Activated T-cell treated with anti-CD3 and anti-CD28 coated beads, Interleukin-2, amount 50 U/mL, for 72 hours (primary cell): ENCODE measurements around the gene JAML. TPM values are rescaled to one million over a fixed set of nuclear protein-coding genes. Genes with fewer than 3 reads are reported as not detected.
A peak's percentile ranks its signal among the peaks of the same experiment; 100 is the strongest.
"Not testable (repeated sequence)": the region's sequence is repeated elsewhere in the genome, so short reads cannot be mapped to it uniquely, and the experiment has no call there.

Experiments
- ATAC-seq, 2 donors: fragments of 150-1000 bp; cut with Tn5 transposase; replicated peaks in 1 of 2; 2 replicates each; pipeline ENCODE4 v1.10.0; 2021; ENCODE audit warnings: moderate library complexity in 2 of 2, mild to moderate bottlenecking in 1 of 2
- DNase-seq, 2 donors: peaks; one replicate each; pipeline ENCODE4 v3.0.0; 2021 to 2022; ENCODE audit warnings: mixed read lengths in 1 of 2
- H3K27ac Mint-ChIP-seq: one replicate; pipeline ENCODE4 v1.8.0; 2022; ENCODE audit warnings: mild to moderate bottlenecking, moderate library complexity, mixed read lengths
- H3K27me3 Mint-ChIP-seq: one replicate; pipeline ENCODE4 v1.8.0; 2022; ENCODE audit warnings: low read depth, mixed read lengths
- H3K36me3 Mint-ChIP-seq, 2 donors: one replicate each; pipeline ENCODE4 v1.8.0; 2022; ENCODE audit warnings: mixed read lengths in 2 of 2, mild to moderate bottlenecking in 1 of 2; ENCODE audit not compliant: insufficient read depth in 2 of 2
- H3K4me1 Mint-ChIP-seq: one replicate; pipeline ENCODE4 v1.8.0; 2022; ENCODE audit warnings: low read depth, mixed read lengths
- H3K4me3 Mint-ChIP-seq, 2 donors: one replicate each; pipeline ENCODE4 v1.8.0; 2022; ENCODE audit warnings: mild to moderate bottlenecking in 2 of 2, mixed read lengths in 2 of 2, moderate library complexity in 2 of 2
- H3K9me3 Mint-ChIP-seq, 2 donors: one replicate each; pipeline ENCODE4 v1.8.0; 2022; ENCODE audit warnings: mixed read lengths in 2 of 2
- total RNA-seq, 2 donors: library from RNA; stranded (reverse); gene quantifications; one replicate each; pipeline ENCODE4 v1.2.3, GENCODE V29; 2022

Gene JAML
- total RNA-seq, 2 donors from 2014 or later = 272 to 369 TPM

GRCh38 chr11:118193910-118194566 lies 30.8 kb downstream of the JAML start:
- no peak for DNase-seq
- no peak overlapping the region for H3K4me3 Mint-ChIP-seq
- peaks cover 28% of the 10 kb centered on the region for H3K4me1 Mint-ChIP-seq
- no peak for ATAC-seq
- H3K36me3 Mint-ChIP-seq = peaks cover 22 to 54% of the 10 kb centered on the region in 2 donors
- peaks cover 2 to 4% of the 10 kb centered on the region in 2 donors for H3K9me3 Mint-ChIP-seq
- H3K27ac Mint-ChIP-seq = peak overlapping the region; percentile 69
- peaks cover 15% of the 10 kb centered on the region for H3K27me3 Mint-ChIP-seq

GRCh38 chr11:118192817-118193216 lies 32.0 kb downstream of the JAML start:
- not testable (repeated sequence) for DNase-seq, H3K4me3 Mint-ChIP-seq, H3K9me3 Mint-ChIP-seq, ATAC-seq
- peaks cover 16% of the 10 kb centered on the region for H3K4me1 Mint-ChIP-seq
- peaks cover 16% of the 10 kb centered on the region for H3K27me3 Mint-ChIP-seq
- H3K36me3 Mint-ChIP-seq = peaks cover 22 to 48% of the 10 kb centered on the region in 2 donors
- H3K27ac Mint-ChIP-seq = peak overlapping the region; percentile 39

DNA sequence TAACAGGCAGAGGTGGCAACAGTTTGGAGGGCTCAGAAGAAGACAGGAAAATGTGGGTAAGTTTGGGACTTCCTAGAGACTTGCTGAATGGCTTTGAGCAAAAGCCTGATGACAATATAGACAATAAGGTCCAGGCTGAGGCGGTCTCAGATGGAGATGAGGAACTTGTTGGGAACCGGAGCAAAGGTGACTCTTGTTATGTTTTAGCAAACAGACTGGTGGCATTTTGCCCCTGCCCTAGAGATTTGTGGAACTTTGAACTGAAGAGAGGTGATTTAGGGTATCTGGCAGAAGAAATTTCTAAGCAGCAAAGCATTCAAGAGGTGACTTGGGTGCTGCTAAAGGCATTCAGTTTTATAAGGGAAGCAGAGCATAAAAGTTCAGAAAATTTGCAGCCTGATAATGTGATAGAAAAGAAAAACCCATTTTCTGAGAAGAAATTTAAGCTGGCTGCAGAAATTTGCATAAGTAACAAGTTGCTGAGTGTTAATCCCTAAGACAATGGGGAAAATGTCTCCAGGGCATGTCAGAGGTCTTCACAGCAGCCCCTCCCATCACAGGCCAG lies 33.8 kb downstream of the JAML start:
- H3K4me1 Mint-ChIP-seq = peaks cover 21% of the 10 kb centered on the region
- not testable (repeated sequence) for H3K9me3 Mint-ChIP-seq, ATAC-seq, H3K27ac Mint-ChIP-seq, DNase-seq, H3K4me3 Mint-ChIP-seq
- peaks cover 22 to 36% of the 10 kb centered on the region in 2 donors for H3K36me3 Mint-ChIP-seq
- peaks cover 28% of the 10 kb centered on the region for H3K27me3 Mint-ChIP-seq

GRCh38 chr11:118186346-118187107 lies 38.3 kb downstream of the JAML start:
- peaks cover 40% of the 10 kb centered on the region for H3K27me3 Mint-ChIP-seq
- peaks cover 3 to 4% of the 10 kb centered on the region in 2 donors for H3K36me3 Mint-ChIP-seq

GRCh38 chr11:118184784-118185579 lies 39.8 kb downstream of the JAML start:
- no peak for ATAC-seq
- Mint-ChIP-seq H3K9me3 (no peaks in the 10 kb centered on the region), H3K4me1 (peaks cover 13% of the 10 kb centered on the region), H3K4me3 (no peak overlapping the region), H3K36me3 (no peaks in the 10 kb centered on the region), H3K27ac (no peak overlapping the region), H3K27me3 (peaks cover 36% of the 10 kb centered on the region)
- no peak for DNase-seq

More at GRCh38 chr11:118186346-118187107, 38.3 kb downstream of the JAML start:
- H3K27ac Mint-ChIP-seq = no peak overlapping the region
- DNase-seq (no peak), ATAC-seq (peak in 1 of 2 donors; percentile 22)
- no peak overlapping the region for H3K4me3 Mint-ChIP-seq
- H3K9me3 Mint-ChIP-seq = peaks cover 0 to 2% of the 10 kb centered on the region in 2 donors
- H3K4me1 Mint-ChIP-seq = peaks cover 7% of the 10 kb centered on the region

- not testable (repeated sequence) for H3K36me3 Mint-ChIP-seq, H3K27ac Mint-ChIP-seq, DNase-seq, ATAC-seq, H3K4me3 Mint-ChIP-seq, H3K9me3 Mint-ChIP-seq
- Mint-ChIP-seq H3K27me3 (peaks cover 29% of the 10 kb centered on the region), H3K4me1 (peaks cover 18% of the 10 kb centered on the region)
Measured at GRCh38 chr11:118183691-118184090, 41.1 kb downstream of the JAML start.

DNA sequence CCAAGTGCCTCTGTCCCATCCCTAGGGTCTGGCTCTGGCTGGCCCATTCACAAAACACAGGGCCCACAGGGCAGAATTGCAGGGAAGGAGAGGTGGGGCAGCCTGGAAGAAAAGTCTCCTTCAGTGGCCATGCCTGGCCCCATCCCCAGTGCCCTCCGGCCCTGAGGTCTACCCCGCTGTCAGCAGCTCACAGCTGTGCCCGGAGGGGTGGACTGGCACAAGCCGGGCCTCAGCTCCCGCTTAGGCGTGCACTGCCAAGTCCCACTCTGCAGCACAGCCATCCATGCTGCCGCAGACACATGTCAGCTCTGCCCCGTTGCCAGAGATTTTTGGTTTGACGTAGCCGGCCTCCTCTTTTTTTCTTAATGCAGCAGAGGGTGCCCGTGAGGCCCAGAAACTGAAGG lies 44.5 kb downstream of the JAML start:
- DNase-seq = peak in 1 of 2 donors; percentile 44
- peaks cover 18% of the 10 kb centered on the region for H3K4me1 Mint-ChIP-seq
- H3K9me3 Mint-ChIP-seq = no peaks in the 10 kb centered on the region
- H3K27ac Mint-ChIP-seq = no peak overlapping the region
- ATAC-seq = peak; percentile 32 to 61
- no peak overlapping the region for H3K4me3 Mint-ChIP-seq
- H3K36me3 Mint-ChIP-seq = no peaks in the 10 kb centered on the region
- peaks cover 24% of the 10 kb centered on the region for H3K27me3 Mint-ChIP-seq

DNA sequence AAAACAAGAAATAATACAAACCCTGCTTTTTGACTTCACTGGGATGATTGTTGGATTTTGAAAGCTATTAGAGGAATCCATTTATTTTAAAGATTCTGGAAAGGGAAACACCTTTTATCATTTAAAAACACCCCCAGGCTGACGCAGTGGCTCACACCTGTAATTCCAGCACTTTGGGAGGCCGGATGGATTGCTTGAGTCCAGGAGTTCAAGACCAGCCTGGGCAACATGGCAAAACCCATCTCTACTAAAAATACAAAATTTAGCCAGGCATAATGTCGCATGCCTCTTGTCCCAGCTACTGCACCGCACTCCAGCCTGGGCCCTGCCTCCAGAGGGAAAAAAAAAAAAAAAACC lies 48.1 kb downstream of the JAML start:
- H3K27ac Mint-ChIP-seq = no peak overlapping the region
- H3K9me3 Mint-ChIP-seq = no peaks in the 10 kb centered on the region
- DNase-seq = no peak
- ATAC-seq = no peak
- no peaks in the 10 kb centered on the region for H3K36me3 Mint-ChIP-seq
- H3K4me1 Mint-ChIP-seq = peaks cover 18% of the 10 kb centered on the region
- H3K27me3 Mint-ChIP-seq = peaks cover 29% of the 10 kb centered on the region
- H3K4me3 Mint-ChIP-seq = no peak overlapping the region

- ATAC-seq (no peak), DNase-seq (no peak)
- Mint-ChIP-seq H3K36me3 (no peaks in the 10 kb centered on the region), H3K4me3 (no peak within 1 kb of the TSS), H3K27ac (no peak within 1 kb of the TSS), H3K4me1 (peaks cover 18% of the 10 kb centered on the region), H3K9me3 (no peaks in the 10 kb centered on the region), H3K27me3 (peaks cover 28% of the 10 kb centered on the region)
Measured at GRCh38 chr11:118175993-118176777, 48.6 kb downstream of the JAML start, which contains the start of gene SCN2B. SCN2B (minus strand) TSS chr11:118176639; CDS start chr11:118176431, 208 bp downstream.

DNA sequence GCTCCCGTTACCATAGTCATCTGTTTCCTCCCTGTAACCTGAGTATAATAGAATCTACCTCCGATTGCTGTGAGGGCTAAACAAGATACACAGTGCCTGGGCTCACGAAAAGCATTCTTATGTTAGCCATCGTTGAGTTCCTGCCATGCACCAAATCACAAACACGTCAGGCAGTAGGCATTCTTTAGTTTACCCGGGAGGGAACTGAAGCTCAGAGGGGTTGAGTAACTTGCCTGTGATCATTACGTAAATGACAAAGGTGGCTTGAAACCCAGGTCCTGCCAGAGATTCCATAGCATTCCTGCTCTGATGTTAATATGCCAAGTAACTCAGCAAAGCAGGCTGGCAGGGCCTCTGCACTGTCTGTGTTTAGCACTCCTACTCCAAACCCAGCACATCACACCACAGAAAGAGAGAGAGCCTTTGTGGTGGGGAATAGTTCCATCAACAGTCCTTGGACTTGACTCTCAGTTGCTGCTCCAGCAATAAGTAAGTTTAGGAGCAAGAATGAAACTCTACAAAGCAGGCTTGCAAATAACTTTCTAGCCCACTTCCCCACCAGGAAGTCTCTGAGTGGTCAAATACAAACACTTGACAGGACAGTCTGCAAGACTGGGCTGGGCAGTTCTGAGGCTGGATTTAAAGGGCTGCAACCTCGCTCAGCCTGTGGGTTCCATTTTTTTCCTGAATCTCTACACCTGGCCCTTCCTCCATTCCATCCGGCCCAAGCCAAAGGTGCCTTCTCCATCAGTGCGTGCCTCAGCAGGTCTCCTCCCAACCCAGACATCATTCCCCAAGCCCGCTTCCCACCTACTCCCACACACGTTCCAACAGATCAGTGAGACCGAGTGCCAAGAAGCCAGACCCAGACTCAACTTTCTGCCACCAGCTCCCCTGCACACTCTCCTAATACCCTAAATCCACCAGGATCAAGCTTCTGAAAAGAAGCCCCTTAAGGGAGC lies 49.5 kb downstream of the JAML start:
- H3K27ac Mint-ChIP-seq = no peak overlapping the region
- no peaks in the 10 kb centered on the region for H3K9me3 Mint-ChIP-seq
- ATAC-seq = no peak
- H3K4me3 Mint-ChIP-seq = no peak overlapping the region
- no peaks in the 10 kb centered on the region for H3K36me3 Mint-ChIP-seq
- DNase-seq = no peak
- peaks cover 13% of the 10 kb centered on the region for H3K4me1 Mint-ChIP-seq
- peaks cover 28% of the 10 kb centered on the region for H3K27me3 Mint-ChIP-seq

GRCh38 chr11:118174006-118174567 lies 50.7 kb downstream of the JAML start:
- Mint-ChIP-seq H3K27me3 (peaks cover 28% of the 10 kb centered on the region), H3K4me3 (no peak overlapping the region), H3K27ac (no peak overlapping the region), H3K36me3 (no peaks in the 10 kb centered on the region), H3K4me1 (peaks cover 7% of the 10 kb centered on the region), H3K9me3 (no peaks in the 10 kb centered on the region)
- DNase-seq = no peak
- no peak for ATAC-seq
